Neural progenitor cell (in vitro differentiated cells): ENCODE data around the gene INHBB.

Source experiments
- CTCF ChIP-seq: fragments of 200-600 bp; sonication (generic); IDR thresholded peaks from 2 replicates; pipeline ENCODE4 v1.5.1; 2017; ENCODE audit warnings: antibody characterized with exemption, mild to moderate bottlenecking
- EZH2phosphoT487 ChIP-seq: fragments of 200-600 bp; sonication (generic); IDR thresholded peaks from 2 replicates; pipeline ENCODE4 v1.6.1; 2017; ENCODE audit warnings: antibody characterized with exemption

- TF ChIP-seq CTCF (no peak), EZH2phosphoT487 (no peak)
Observed at GRCh38 chr2:120358734-120359465, 13.0 kb downstream of the INHBB start.
